GM18951 (cell line): ENCODE data around the gene KLHL30.

Experiments used
- POLR2A ChIP-seq: IDR thresholded peaks from 4 replicates; pipeline ENCODE4 v1.6.1; 2011; ENCODE audit warnings: mild to moderate bottlenecking; ENCODE audit not compliant: insufficient read length, insufficient read depth; ENCODE audit errors: extremely low read depth
- in situ Hi-C: fragments of 300-500 bp; cut with MboI; formaldehyde crosslinking; loops from one replicate; pipeline ENCODE4 v1.12.0; 2022; ENCODE audit warnings: low sequenced_read_pairs, mixed read lengths, inconsistent platforms; ENCODE audit not compliant: unreplicated experiment

KLHL30 gene

DNA sequence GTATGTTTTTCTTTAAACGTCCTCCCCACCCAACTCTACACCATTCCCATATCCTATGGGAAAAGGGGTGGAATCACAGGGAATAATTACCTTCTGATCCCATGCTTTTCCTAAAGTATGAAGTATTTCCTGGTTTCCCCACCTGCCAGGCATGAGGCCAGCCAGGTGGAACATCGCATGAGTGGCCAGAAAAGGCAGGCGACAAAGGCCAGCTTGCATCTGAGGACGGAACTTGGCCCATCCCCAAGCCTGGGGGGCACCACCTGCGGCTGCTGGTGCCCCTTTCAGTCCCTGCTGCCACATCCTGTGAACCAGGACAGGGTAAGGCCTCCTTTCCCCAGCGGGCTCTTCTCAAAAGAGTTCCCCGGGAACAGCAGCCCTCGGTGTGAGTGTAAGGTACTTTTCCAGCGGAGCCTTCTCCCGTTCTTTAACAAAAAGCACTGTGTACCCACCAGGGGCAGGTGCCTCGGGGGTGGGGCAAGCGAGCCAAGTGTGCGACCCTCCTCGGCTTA lies 19.1 kb downstream of the KLHL30 start:
- in situ Hi-C loops = no loop called here
- TF ChIP-seq POLR2A = no peak

- in situ Hi-C loops = no loop called here
- no peak for TF ChIP-seq POLR2A
Observed at GRCh38 chr2:238158018-238158508, 19.6 kb downstream of the KLHL30 start.

GRCh38 chr2:238158509-238159070 lies 20.1 kb downstream of the KLHL30 start, which contains the start of gene ERFE:
Gene ERFE, plus strand, starts transcription at chr2:238158970. Its CDS starts 38 bp downstream, at chr2:238159008.
- in situ Hi-C loops = no loop called here
- TF ChIP-seq POLR2A = no peak

DNA sequence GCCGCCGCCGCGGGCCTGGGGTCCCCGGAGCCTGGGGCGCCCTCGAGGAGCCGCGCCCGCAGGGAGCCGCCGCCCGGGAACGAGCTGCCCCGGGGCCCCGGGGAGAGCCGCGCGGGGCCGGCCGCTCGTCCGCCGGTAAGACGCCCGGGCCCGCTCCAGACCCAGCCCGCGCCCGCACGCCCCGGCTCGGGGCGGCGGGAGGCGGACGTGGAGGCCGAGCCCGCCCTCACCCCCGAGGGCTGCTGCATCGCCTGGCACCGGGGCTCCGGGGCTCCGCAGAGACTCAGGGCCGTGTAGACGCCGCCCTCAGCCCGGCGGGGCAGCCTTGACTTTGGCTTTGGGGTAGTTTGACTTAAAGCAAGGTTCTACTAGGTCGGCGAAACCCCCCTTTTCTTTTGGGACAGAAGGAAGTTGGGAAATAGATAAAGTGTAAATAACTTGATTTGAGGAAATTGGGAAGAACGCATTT lies 20.6 kb downstream of the KLHL30 start:
- in situ Hi-C loops = no loop called here
- TF ChIP-seq POLR2A = no peak

DNA sequence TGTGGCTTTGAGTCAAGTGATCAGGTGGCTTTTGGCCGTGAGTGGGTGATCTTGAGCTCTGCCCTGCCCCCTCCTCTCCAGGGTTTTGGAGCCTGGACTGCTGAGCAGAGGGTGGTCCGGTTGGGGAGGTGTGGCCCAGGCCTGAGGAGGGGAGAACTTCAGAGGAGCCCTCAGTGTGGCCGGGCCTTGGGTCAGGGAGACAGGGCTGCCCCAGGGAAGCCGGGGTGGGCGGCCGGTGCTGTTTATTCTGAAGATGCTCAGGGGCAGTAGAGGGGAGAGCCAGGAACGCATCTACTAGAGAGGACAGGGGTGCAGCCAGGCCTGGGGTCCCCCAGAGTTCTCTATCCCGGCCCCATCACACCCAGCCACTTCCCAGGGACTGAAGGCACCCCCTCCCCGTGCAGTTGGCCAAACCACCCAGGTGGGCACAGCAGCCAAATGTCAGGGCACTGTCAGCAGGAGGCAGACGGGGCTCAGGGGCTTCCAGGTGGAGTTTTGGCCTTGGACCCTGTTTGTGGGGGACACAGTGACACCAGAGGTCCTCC lies 21.3 kb downstream of the KLHL30 start:
- in situ Hi-C loops = no loop called here
- no peak for TF ChIP-seq POLR2A

GRCh38 chr2:238160206-238161129 lies 22.0 kb downstream of the KLHL30 start:
- in situ Hi-C loops = no loop called here
- no peak for TF ChIP-seq POLR2A

DNA sequence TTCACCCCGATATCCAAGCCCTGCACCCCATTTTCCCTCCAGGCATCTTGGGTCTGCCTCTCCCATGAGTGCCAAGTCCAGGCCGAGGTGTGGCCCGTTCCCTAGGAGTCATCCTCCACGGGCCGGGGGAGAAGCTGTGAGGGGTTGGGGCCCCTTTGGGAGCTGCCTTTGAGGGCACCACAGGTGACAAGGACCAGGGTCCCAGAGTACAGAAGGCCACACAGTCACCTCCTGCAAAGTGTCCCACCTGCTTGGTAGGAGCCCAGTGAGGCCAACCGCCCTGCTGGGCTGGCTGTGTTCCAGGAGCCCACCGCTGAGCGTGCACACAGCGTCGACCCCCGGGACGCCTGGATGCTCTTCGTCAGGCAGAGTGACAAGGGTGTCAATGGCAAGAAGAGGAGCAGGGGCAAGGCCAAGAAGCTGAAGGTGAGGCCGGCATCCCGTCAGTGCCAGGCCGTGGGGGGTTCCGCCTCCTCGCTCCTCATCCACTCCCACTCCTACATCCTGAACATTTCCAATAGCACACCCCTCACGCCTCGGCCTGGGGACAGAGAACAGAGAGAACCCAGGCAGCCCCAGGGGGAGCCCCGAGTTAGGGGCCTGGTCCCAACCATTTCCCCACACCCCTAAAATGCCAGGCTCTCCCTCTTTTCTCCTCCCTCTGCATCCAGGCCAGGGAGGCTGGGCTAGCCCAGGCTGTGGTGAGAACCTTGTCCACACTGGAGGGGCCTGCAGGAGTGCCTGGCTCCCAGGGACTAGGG lies 23.0 kb downstream of the KLHL30 start:
- in situ Hi-C loops = no loop called here
- no peak for TF ChIP-seq POLR2A

GRCh38 chr2:238162251-238162845 lies 23.9 kb downstream of the KLHL30 start:
- in situ Hi-C loops = no loop called here
- TF ChIP-seq POLR2A = no peak

DNA sequence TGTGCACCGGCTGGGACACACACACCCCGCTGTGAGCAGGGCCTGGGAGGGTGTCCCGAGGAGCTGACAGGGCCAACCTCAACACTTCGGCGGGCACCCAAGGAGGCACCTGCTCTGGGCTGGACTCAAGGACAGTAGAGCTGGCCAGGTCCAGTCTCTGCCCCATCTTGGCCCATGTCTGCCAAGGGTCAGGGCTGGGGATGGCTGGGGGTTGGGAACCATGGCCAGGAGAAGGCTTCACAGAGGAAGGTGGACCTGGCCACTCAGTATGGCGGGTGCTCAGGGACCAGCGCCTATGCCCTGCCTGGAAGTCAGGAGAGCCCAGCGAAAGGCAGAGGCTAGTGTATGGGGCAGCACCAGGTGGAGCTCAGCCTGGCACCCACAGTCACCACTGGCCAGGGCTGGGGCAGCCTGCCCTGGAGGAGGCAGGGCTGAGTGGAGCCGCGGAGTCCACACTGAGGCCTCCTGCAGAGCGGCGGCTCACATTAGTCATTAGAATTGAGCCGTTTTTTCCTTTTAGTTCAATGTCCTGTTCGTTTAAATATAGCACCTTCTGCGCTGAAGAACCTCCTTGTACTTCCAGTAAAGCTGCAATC lies 24.5 kb downstream of the KLHL30 start:
- no peak for TF ChIP-seq POLR2A
- in situ Hi-C loops = no loop called here

GRCh38 chr2:238163481-238164198 lies 25.2 kb downstream of the KLHL30 start:
- no peak for TF ChIP-seq POLR2A
- in situ Hi-C loops = no loop called here

DNA sequence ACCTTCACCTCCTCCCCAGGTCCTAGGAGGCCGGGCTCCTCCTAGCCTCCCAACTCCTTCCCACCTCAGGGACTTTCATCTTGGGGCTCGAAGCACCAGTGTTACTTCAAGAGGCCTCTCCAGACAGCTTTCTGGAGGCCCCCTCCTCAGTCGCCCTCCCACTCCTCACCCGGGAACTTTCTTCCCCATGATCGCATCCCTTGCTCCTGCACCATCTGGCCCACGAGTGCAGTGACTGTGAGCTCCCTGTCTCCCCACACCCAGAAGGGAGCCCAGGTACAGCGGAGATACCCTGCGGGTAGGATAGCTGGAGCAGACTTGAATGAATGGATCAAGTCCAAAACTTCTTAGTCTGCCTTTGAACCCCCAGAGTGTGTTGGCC lies 26.4 kb downstream of the KLHL30 start:
- in situ Hi-C loops = no loop called here
- no peak for TF ChIP-seq POLR2A
